ENCODE results near the gene PTPRT.

The PTPRT gene

DNA sequence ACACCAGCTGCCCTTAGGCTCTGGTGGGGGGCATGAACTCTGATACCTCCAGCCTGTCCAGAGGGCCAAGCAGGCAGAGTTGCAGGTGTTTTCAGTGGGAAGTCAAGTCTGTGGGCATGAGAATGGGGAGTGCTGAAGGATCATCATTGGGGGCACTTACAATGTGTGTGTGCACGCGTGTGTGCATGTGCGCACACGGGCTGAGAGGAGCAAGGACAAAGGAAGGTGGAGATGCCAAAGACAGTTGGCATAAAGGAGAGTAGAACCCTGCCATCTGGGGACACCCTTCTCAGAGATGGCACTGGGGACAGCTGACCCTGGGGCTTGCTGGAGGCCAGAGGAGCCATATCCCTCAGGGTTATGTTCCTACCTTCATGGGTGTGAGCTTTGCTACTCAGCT, 1163.1 kb downstream of the PTPRT start:
- Histone ChIP-seq H3K27me3 (ENCODE audit: control insufficient read depth, insufficient read depth, low read length) (peaks cover 3% of the 10 kb centered on the region), H3K9ac (ENCODE audit: low read length) (no peak overlapping the region), H3K4me3 (ENCODE audit: low read depth, low read length) (no peak overlapping the region), H3K36me3 (ENCODE audit: control insufficient read depth, insufficient read depth, low read length) (no peaks in the 10 kb centered on the region), H3K9me3 (ENCODE audit: control insufficient read depth, insufficient read depth, low read depth, low read length) (no peaks in the 10 kb centered on the region), H3K27ac (ENCODE audit: low read depth, low read length) (no peak overlapping the region), H3K4me1 (ENCODE audit: control insufficient read depth, insufficient read depth, low read length) (no peaks in the 10 kb centered on the region)

DNA sequence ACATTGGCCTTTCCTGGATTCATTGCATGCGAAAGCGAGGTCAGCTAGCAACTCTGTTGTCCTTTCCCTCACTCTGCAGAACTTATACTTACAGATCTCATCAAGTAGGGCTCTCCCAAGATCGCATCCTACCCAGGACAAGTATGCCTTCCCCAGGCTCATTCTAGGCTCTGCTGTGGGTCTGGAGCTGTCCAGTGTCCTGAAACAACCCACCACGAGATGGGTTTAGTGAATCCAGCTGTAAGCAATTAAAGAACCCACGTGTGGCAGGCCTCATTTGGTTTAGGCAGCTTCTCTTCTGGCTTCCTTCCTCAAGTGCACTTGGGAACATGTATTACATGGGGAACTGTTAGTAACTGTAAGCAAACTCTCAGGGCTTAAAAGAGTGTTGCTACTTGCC, 1165.1 kb downstream of the PTPRT start:
- H3K9me3 ChIP-seq (ENCODE audit: control insufficient read depth, insufficient read depth, low read depth, low read length), result no peaks in the 10 kb centered on the region
- no peaks in the 10 kb centered on the region for H3K4me1 ChIP-seq (ENCODE audit: control insufficient read depth, insufficient read depth, low read length)
- no peaks in the 10 kb centered on the region for H3K36me3 ChIP-seq (ENCODE audit: control insufficient read depth, insufficient read depth, low read length)
- no peaks in the 10 kb centered on the region; the same call in 1 of the 2 replicates for H3K27me3 ChIP-seq (ENCODE audit: control insufficient read depth, insufficient read depth, low read length)
- no peak overlapping the region for H3K4me3 ChIP-seq (ENCODE audit: low read depth, low read length)
- no peak overlapping the region for H3K27ac ChIP-seq (ENCODE audit: low read depth, low read length)
- no peak overlapping the region for H3K9ac ChIP-seq (ENCODE audit: low read length)

All from HUES6 (cell line).